HCT116 (cell line): ENCODE measurements around the gene NTSR1. TPM values are rescaled to one million over a fixed set of nuclear protein-coding genes. Genes with fewer than 3 reads are reported as not detected.

Experiments
- ATAC-seq: fragments of 200-7000 bp; cut with Tn5 transposase; 2 replicates; pipeline ENCODE4 v1.9.1; 2020; ENCODE audit warnings: mild to moderate bottlenecking, moderate library complexity
- BruUV-seq: library from RNA; stranded (reverse); fragments of 400-500 nt; replicated peaks from 2 replicates; lab custom pipeline; 2021; lab: Mats Ljungman, UMichigan
- CTCF ChIA-PET: fragments of 300-600 bp; sonication (Branson Sonifier 250); formaldehyde crosslinking; loops from one replicate; lab custom pipeline; 2021; ENCODE audit warnings: antibody characterized with exemption; lab: Charles Lee
- POLR2A ChIA-PET: fragments of 300-600, 350-600 bp; sonication (Branson Sonifier 250); formaldehyde crosslinking; loops from one replicate; lab custom pipeline; 2021; ENCODE audit warnings: antibody characterized with exemption; lab: Charles Lee
- RAD21 ChIA-PET, 2 experiments: fragments of 300-600 bp; sonication (Branson Sonifier 250); formaldehyde crosslinking; loops; one replicate each; lab custom pipeline; 2023; ENCODE audit warnings: low total read pairs in 2 of 2; ENCODE audit not compliant: uncharacterized antibody in 2 of 2, unreplicated experiment in 2 of 2, low non-redundant PET in 1 of 2; lab: Charles Lee
- DNase-seq: peaks from one replicate; pipeline ENCODE4 v3.0.0-alpha.2; 2010; ENCODE audit warnings: low read depth, low spot score
- H2AFZ ChIP-seq: fragments of 200-600 bp; shearing (Covaris generic), sonication (generic); 2 replicates; pipeline ENCODE4 v1.6.1; 2017; ENCODE audit warnings: low read depth, mixed run types, mixed read lengths, antibody characterized with exemption, low read length; ENCODE audit not compliant: poor library complexity, severe bottlenecking
- H3K27ac ChIP-seq: 2 replicates; pipeline ENCODE4 v1.5.1; 2012; ENCODE audit warnings: low read depth, low read length
- H3K27me3 ChIP-seq: fragments of 200-600 bp; sonication (generic); 2 replicates; pipeline ENCODE4 v1.6.1; 2016; ENCODE audit warnings: mixed run types, low read length, mixed read lengths; ENCODE audit not compliant: insufficient read depth
- H3K36me3 ChIP-seq, 2 experiments: fragments of 200-500 bp in 1 of 2; fragments of 200-600 bp in 1 of 2; sonication (Bioruptor generic) in 1 of 2; sonication (generic) in 1 of 2; 2 replicates each; pipeline versions ENCODE4 v1.5.1 to v1.6.1; 2014 to 2016; ENCODE audit warnings: low read length in 2 of 2, inconsistent platforms in 1 of 2, mixed read lengths in 1 of 2, mixed run types in 1 of 2; ENCODE audit not compliant: insufficient read depth in 2 of 2, control insufficient read depth in 1 of 2
- H3K4me1 ChIP-seq, 2 experiments: fragments of 200-600 bp in 1 of 2; sonication (generic) in 1 of 2; 2 replicates each; pipeline versions ENCODE4 v1.5.1 to v1.6.1; 2012 to 2017; ENCODE audit warnings: low read length in 2 of 2, inconsistent platforms in 1 of 2, mild to moderate bottlenecking in 1 of 2, mixed read lengths in 1 of 2, mixed run types in 1 of 2, moderate library complexity in 1 of 2; ENCODE audit not compliant: insufficient read depth in 2 of 2, control insufficient read depth in 1 of 2
- H3K4me2 ChIP-seq: fragments of 200-600 bp; sonication (generic); 2 replicates; pipeline ENCODE4 v1.6.1; 2017; ENCODE audit warnings: mixed run types, low read length, mixed read lengths
- H3K4me3 ChIP-seq, 2 experiments: fragments of 200-600 bp in 1 of 2; sonication (generic) in 1 of 2; replicated peaks in 1 of 2; 2 replicates each; pipeline ENCODE4 v1.5.1; 2011 to 2016; ENCODE audit warnings: low read length in 2 of 2, control low read depth in 1 of 2, low read depth in 1 of 2, mild to moderate bottlenecking in 1 of 2, mixed read lengths in 1 of 2, mixed run types in 1 of 2
- H3K79me2 ChIP-seq: fragments of 200-600 bp; sonication (generic); 2 replicates; pipeline ENCODE4 v1.6.1; 2017; ENCODE audit warnings: mild to moderate bottlenecking, mixed run types, low read length, moderate library complexity, mixed read lengths; ENCODE audit not compliant: insufficient read depth
- H3K9ac ChIP-seq: fragments of 200-600 bp; sonication (generic); 2 replicates; pipeline ENCODE4 v1.6.1; 2016; ENCODE audit warnings: low read length, mixed read lengths
- H3K9me2 ChIP-seq: fragments of 200-600 bp; sonication (generic), shearing (Covaris generic); 2 replicates; pipeline ENCODE4 v1.6.1; 2017; ENCODE audit warnings: mixed run types, mild to moderate bottlenecking, moderate library complexity; ENCODE audit not compliant: insufficient read depth
- H3K9me3 ChIP-seq, 2 experiments: fragments of 200-500 bp in 1 of 2; fragments of 200-600 bp in 1 of 2; sonication (Bioruptor generic) in 1 of 2; sonication (generic) in 1 of 2; 2 replicates each; pipeline ENCODE4 v1.6.1; 2014 to 2017; ENCODE audit warnings: low read length in 2 of 2, mixed read lengths in 2 of 2, inconsistent platforms in 1 of 2, low read depth in 1 of 2, mild to moderate bottlenecking in 1 of 2, mixed run types in 1 of 2, moderate library complexity in 1 of 2; ENCODE audit not compliant: control insufficient read depth in 1 of 2, insufficient read depth in 1 of 2
- H4K20me1 ChIP-seq: fragments of 200-600 bp; sonication (generic), shearing (Covaris generic); 2 replicates; pipeline ENCODE4 v1.6.1; 2017; ENCODE audit warnings: mixed run types, mild to moderate bottlenecking, moderate library complexity; ENCODE audit not compliant: insufficient read depth
- EZH2 ChIP-seq: fragments of 200-600 bp; sonication (generic); IDR thresholded peaks from 2 replicates; pipeline ENCODE4 v1.6.1; 2017; ENCODE audit warnings: antibody characterized with exemption, mixed run types
- EZH2phosphoT487 ChIP-seq: fragments of 200-600 bp; IDR thresholded peaks from 2 replicates; pipeline ENCODE4 v1.6.1; 2018; ENCODE audit warnings: antibody characterized with exemption, borderline replicate concordance
- FOSL1 ChIP-seq: IDR thresholded peaks from 2 replicates; pipeline ENCODE4 v1.6.1; 2012; ENCODE audit warnings: low read depth
- JUND ChIP-seq: IDR thresholded peaks from 2 replicates; pipeline ENCODE4 v1.6.1; 2012
- RAD21 ChIP-seq: IDR thresholded peaks from 2 replicates; pipeline ENCODE4 v1.6.1; 2012; ENCODE audit warnings: low read depth, mild to moderate bottlenecking
- SIN3A ChIP-seq: IDR thresholded peaks from 2 replicates; pipeline ENCODE4 v1.6.1; 2012; ENCODE audit warnings: low read depth
- SP1 ChIP-seq: IDR thresholded peaks from 2 replicates; pipeline ENCODE4 v1.6.1; 2012; ENCODE audit warnings: low read depth
- SRF ChIP-seq: IDR thresholded peaks from 2 replicates; pipeline ENCODE4 v1.6.1; 2012; ENCODE audit warnings: low read depth
- TCF7L2 ChIP-seq: IDR thresholded peaks from 2 replicates; pipeline ENCODE4 v1.7.0; 2011; ENCODE audit warnings: borderline replicate concordance, inconsistent platforms; ENCODE audit not compliant: insufficient read depth, insufficient read length; ENCODE audit errors: extremely low read depth
- intact Hi-C: fragments of 100-400 bp; cut with micrococcal nuclease; formaldehyde crosslinking; loops from 2 replicates; pipeline ENCODE4 v1.10.0; 2022
- total RNA-seq: library from RNA; stranded (reverse); gene quantifications from one replicate; pipeline ENCODE4 v1.2.1, GENCODE V29; 2021; ENCODE audit not compliant: unreplicated experiment
- TF ChIP-seq, protein P1 (sequence below): IDR thresholded peaks from 2 replicates; pipeline ENCODE4 v1.6.1; 2012

The NTSR1 gene
- total RNA-seq, 1 experiment from 2014 or later, result 187 TPM

- TF ChIP-seq EZH2phosphoT487 (no peak), TCF7L2 (no peak), JUND (no peak), SP1 (no peak), SIN3A (no peak), RAD21 (no peak), SRF (no peak), FOSL1 (no peak), EZH2 (no peak)
- TF ChIP-seq, protein P1, sequence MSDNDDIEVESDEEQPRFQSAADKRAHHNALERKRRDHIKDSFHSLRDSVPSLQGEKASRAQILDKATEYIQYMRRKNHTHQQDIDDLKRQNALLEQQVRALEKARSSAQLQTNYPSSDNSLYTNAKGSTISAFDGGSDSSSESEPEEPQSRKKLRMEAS, result no peak
- peaks cover 23 to 67% of the 10 kb centered on the region in 2 experiments for H3K4me1 ChIP-seq
- peak overlapping the region; percentile 45 to 61 for H3K4me3 ChIP-seq
- no peak overlapping the region for H2AFZ ChIP-seq
- peak overlapping the region; percentile 98 for H3K4me2 ChIP-seq
- no peaks in the 10 kb centered on the region for H4K20me1 ChIP-seq
- no peaks in the 10 kb centered on the region for H3K27me3 ChIP-seq
- peaks cover 3 to 13% of the 10 kb centered on the region in 2 experiments; a peak in 2 of 4 replicates for H3K36me3 ChIP-seq
- ChIA-PET POLR2A (interaction anchor here (1.0 to 1.5 kb wide), 8 partner anchors 10 to 195 kb away, joined by 3 to 9 read pairs (median 4); no protein-coding TSS in a partner anchor), RAD21 (no interaction called here), CTCF (interaction anchor here (0.5 to 2.3 kb wide), 12 partner anchors 11 to 657 kb away, joined by 3 to 10 read pairs (median 4); partner anchors contain the start of gene OGFR)
- H3K9ac ChIP-seq, result peak overlapping the region; percentile 72
- no peak for DNase-seq
- H3K27ac ChIP-seq, result peak overlapping the region; percentile 74
- H3K9me2 ChIP-seq, result no peaks in the 10 kb centered on the region
- H3K79me2 ChIP-seq, result peaks cover 19% of the 10 kb centered on the region
- H3K9me3 ChIP-seq, result no peaks in the 10 kb centered on the region
- TSS peak; percentile 82 for BruUV-seq
- intact Hi-C loops, result loop anchor here (2.0 to 5.0 kb wide), 2 partner anchors 59 to 291 kb away; no protein-coding TSS in a partner anchor
- peak; percentile 39 for ATAC-seq
Measured at GRCh38 chr20:62793757-62794006, 85.0 kb downstream of the NTSR1 start.
